Gastroesophageal sphincter (tissue), 3 donors: ENCODE results near the gene GLI1.

Experiments used
- CTCF ChIP-seq, 4 experiments: fragments of 200-600 bp in 2 of 4; fragments of 450-650 bp in 2 of 4; sonication (generic) in 1 of 4; IDR thresholded peaks; one replicate each; pipeline ENCODE4 v1.5.1; 2017 to 2019; ENCODE audit warnings: antibody characterized with exemption in 4 of 4, mild to moderate bottlenecking in 2 of 4, moderate library complexity in 2 of 4
- POLR2A ChIP-seq, 2 donors: fragments of 450-650 bp; IDR thresholded peaks; one replicate each; pipeline ENCODE4 v1.6.1; 2017; ENCODE audit warnings: antibody characterized with exemption in 2 of 2, mild to moderate bottlenecking in 2 of 2, moderate library complexity in 1 of 2
- POLR2AphosphoS5 ChIP-seq: sonication (generic); formaldehyde crosslinking; IDR thresholded peaks from one replicate; pipeline ENCODE4 v1.6.1; 2017; ENCODE audit warnings: antibody characterized with exemption

- TF ChIP-seq CTCF (IDR thresholded peaks at IDR 0.05) (no peak), POLR2A (IDR thresholded peaks at IDR 0.05) (no peak), POLR2AphosphoS5 (no peak)
These were observed 22.1 kb downstream of the GLI1 start for GRCh38 chr12:57481671-57482070.
